Breast epithelium (tissue), 3 donors: ENCODE data around the gene FIG4.

Source experiments
- CTCF ChIP-seq, 3 donors: fragments of 450-650 bp; IDR thresholded peaks; one replicate each; pipeline ENCODE4 v1.5.1; 2016 to 2017; ENCODE audit warnings: antibody characterized with exemption in 3 of 3, mild to moderate bottlenecking in 3 of 3, moderate library complexity in 3 of 3
- POLR2A ChIP-seq: fragments of 450-650 bp; IDR thresholded peaks from one replicate; pipeline ENCODE4 v1.6.1; 2016; ENCODE audit warnings: antibody characterized with exemption, mild to moderate bottlenecking, moderate library complexity
- POLR2AphosphoS5 ChIP-seq, 3 donors: sonication (generic); formaldehyde crosslinking; IDR thresholded peaks; one replicate each; pipeline ENCODE4 v1.6.1; 2017; ENCODE audit warnings: antibody characterized with exemption in 3 of 3

GRCh38 chr6:109717971-109718370 is 26.9 kb downstream of the FIG4 start:
- TF ChIP-seq CTCF (IDR thresholded peaks at IDR 0.05) (no peak), POLR2A (no peak), POLR2AphosphoS5 (IDR thresholded peaks at IDR 0.05) (no peak)
